ENCODE results near the gene SLU7.

DNA sequence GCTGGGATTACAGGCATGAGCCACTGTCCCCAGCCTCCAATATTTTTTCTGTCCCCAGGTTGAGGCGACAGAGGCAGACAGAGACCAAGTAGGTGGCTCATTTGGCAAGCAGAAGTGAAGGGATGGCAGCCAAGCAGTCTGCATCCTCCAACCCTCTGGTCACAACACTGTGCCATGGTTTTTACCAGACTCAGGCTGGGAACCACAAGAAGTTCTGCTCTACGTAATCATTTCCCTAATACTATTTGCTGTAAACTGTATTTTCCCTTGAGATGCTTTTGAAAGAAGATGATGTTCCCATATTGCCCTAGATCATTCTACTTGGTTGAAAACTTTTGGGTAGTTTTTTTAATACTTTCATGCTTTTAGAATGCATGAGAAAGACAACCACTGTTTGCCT, 43.3 kb upstream of the SLU7 start:
- TF ChIP-seq CTCF (IDR thresholded peaks at IDR 0.05), result no peak
- no peak for TF ChIP-seq POLR2A (IDR thresholded peaks at IDR 0.05)
